HCT116 (cell line): ENCODE measurements around the gene GPC5. TPM values are rescaled to one million over a fixed set of nuclear protein-coding genes. Genes with fewer than 3 reads are reported as not detected.
"Not testable (repeated sequence)": the region's sequence is repeated elsewhere in the genome, so short reads cannot be mapped to it uniquely, and the experiment has no call there.

Source experiments
- ATAC-seq: fragments of 200-7000 bp; cut with Tn5 transposase; 2 replicates; pipeline ENCODE4 v1.9.1; 2020; ENCODE audit warnings: mild to moderate bottlenecking, moderate library complexity
- BruUV-seq: library from RNA; stranded (reverse); fragments of 400-500 nt; replicated peaks from 2 replicates; lab custom pipeline; 2021; lab: Mats Ljungman, UMichigan
- CTCF ChIA-PET: fragments of 300-600 bp; sonication (Branson Sonifier 250); formaldehyde crosslinking; loops from one replicate; lab custom pipeline; 2021; ENCODE audit warnings: antibody characterized with exemption; lab: Charles Lee
- POLR2A ChIA-PET: fragments of 300-600, 350-600 bp; sonication (Branson Sonifier 250); formaldehyde crosslinking; loops from one replicate; lab custom pipeline; 2021; ENCODE audit warnings: antibody characterized with exemption; lab: Charles Lee
- RAD21 ChIA-PET, 2 experiments: fragments of 300-600 bp; sonication (Branson Sonifier 250); formaldehyde crosslinking; loops; one replicate each; lab custom pipeline; 2023; ENCODE audit warnings: low total read pairs in 2 of 2; ENCODE audit not compliant: uncharacterized antibody in 2 of 2, unreplicated experiment in 2 of 2, low non-redundant PET in 1 of 2; lab: Charles Lee
- DNase-seq: peaks from one replicate; pipeline ENCODE4 v3.0.0-alpha.2; 2010; ENCODE audit warnings: low read depth, low spot score
- H2AFZ ChIP-seq: fragments of 200-600 bp; shearing (Covaris generic), sonication (generic); 2 replicates; pipeline ENCODE4 v1.6.1; 2017; ENCODE audit warnings: low read depth, mixed run types, mixed read lengths, antibody characterized with exemption, low read length; ENCODE audit not compliant: poor library complexity, severe bottlenecking
- H3K27ac ChIP-seq: 2 replicates; pipeline ENCODE4 v1.5.1; 2012; ENCODE audit warnings: low read depth, low read length
- H3K27me3 ChIP-seq: fragments of 200-600 bp; sonication (generic); 2 replicates; pipeline ENCODE4 v1.6.1; 2016; ENCODE audit warnings: mixed run types, low read length, mixed read lengths; ENCODE audit not compliant: insufficient read depth
- H3K36me3 ChIP-seq, 2 experiments: fragments of 200-500 bp in 1 of 2; fragments of 200-600 bp in 1 of 2; sonication (Bioruptor generic) in 1 of 2; sonication (generic) in 1 of 2; 2 replicates each; pipeline versions ENCODE4 v1.5.1 to v1.6.1; 2014 to 2016; ENCODE audit warnings: low read length in 2 of 2, inconsistent platforms in 1 of 2, mixed read lengths in 1 of 2, mixed run types in 1 of 2; ENCODE audit not compliant: insufficient read depth in 2 of 2, control insufficient read depth in 1 of 2
- H3K4me1 ChIP-seq, 2 experiments: fragments of 200-600 bp in 1 of 2; sonication (generic) in 1 of 2; 2 replicates each; pipeline versions ENCODE4 v1.5.1 to v1.6.1; 2012 to 2017; ENCODE audit warnings: low read length in 2 of 2, inconsistent platforms in 1 of 2, mild to moderate bottlenecking in 1 of 2, mixed read lengths in 1 of 2, mixed run types in 1 of 2, moderate library complexity in 1 of 2; ENCODE audit not compliant: insufficient read depth in 2 of 2, control insufficient read depth in 1 of 2
- H3K4me2 ChIP-seq: fragments of 200-600 bp; sonication (generic); 2 replicates; pipeline ENCODE4 v1.6.1; 2017; ENCODE audit warnings: mixed run types, low read length, mixed read lengths
- H3K4me3 ChIP-seq, 2 experiments: fragments of 200-600 bp in 1 of 2; sonication (generic) in 1 of 2; replicated peaks in 1 of 2; 2 replicates each; pipeline ENCODE4 v1.5.1; 2011 to 2016; ENCODE audit warnings: low read length in 2 of 2, control low read depth in 1 of 2, low read depth in 1 of 2, mild to moderate bottlenecking in 1 of 2, mixed read lengths in 1 of 2, mixed run types in 1 of 2
- H3K79me2 ChIP-seq: fragments of 200-600 bp; sonication (generic); 2 replicates; pipeline ENCODE4 v1.6.1; 2017; ENCODE audit warnings: mild to moderate bottlenecking, mixed run types, low read length, moderate library complexity, mixed read lengths; ENCODE audit not compliant: insufficient read depth
- H3K9ac ChIP-seq: fragments of 200-600 bp; sonication (generic); 2 replicates; pipeline ENCODE4 v1.6.1; 2016; ENCODE audit warnings: low read length, mixed read lengths
- H3K9me2 ChIP-seq: fragments of 200-600 bp; sonication (generic), shearing (Covaris generic); 2 replicates; pipeline ENCODE4 v1.6.1; 2017; ENCODE audit warnings: mixed run types, mild to moderate bottlenecking, moderate library complexity; ENCODE audit not compliant: insufficient read depth
- H3K9me3 ChIP-seq, 2 experiments: fragments of 200-500 bp in 1 of 2; fragments of 200-600 bp in 1 of 2; sonication (Bioruptor generic) in 1 of 2; sonication (generic) in 1 of 2; 2 replicates each; pipeline ENCODE4 v1.6.1; 2014 to 2017; ENCODE audit warnings: low read length in 2 of 2, mixed read lengths in 2 of 2, inconsistent platforms in 1 of 2, low read depth in 1 of 2, mild to moderate bottlenecking in 1 of 2, mixed run types in 1 of 2, moderate library complexity in 1 of 2; ENCODE audit not compliant: control insufficient read depth in 1 of 2, insufficient read depth in 1 of 2
- H4K20me1 ChIP-seq: fragments of 200-600 bp; sonication (generic), shearing (Covaris generic); 2 replicates; pipeline ENCODE4 v1.6.1; 2017; ENCODE audit warnings: mixed run types, mild to moderate bottlenecking, moderate library complexity; ENCODE audit not compliant: insufficient read depth
- POLR2A ChIP-seq: IDR thresholded peaks from 2 replicates; pipeline ENCODE4 v1.7.0; 2011; ENCODE audit warnings: borderline replicate concordance; ENCODE audit not compliant: insufficient read depth, insufficient read length; ENCODE audit errors: extremely low read depth
- POLR2AphosphoS5 ChIP-seq: IDR thresholded peaks from 2 replicates; pipeline ENCODE4 v1.6.1; 2011; ENCODE audit warnings: mild to moderate bottlenecking, low read depth, low read length, moderate library complexity
- SRF ChIP-seq: IDR thresholded peaks from 2 replicates; pipeline ENCODE4 v1.6.1; 2012; ENCODE audit warnings: low read depth
- TCF7L2 ChIP-seq: IDR thresholded peaks from 2 replicates; pipeline ENCODE4 v1.7.0; 2011; ENCODE audit warnings: borderline replicate concordance, inconsistent platforms; ENCODE audit not compliant: insufficient read depth, insufficient read length; ENCODE audit errors: extremely low read depth
- intact Hi-C: fragments of 100-400 bp; cut with micrococcal nuclease; formaldehyde crosslinking; loops from 2 replicates; pipeline ENCODE4 v1.10.0; 2022
- total RNA-seq: library from RNA; stranded (reverse); gene quantifications from one replicate; pipeline ENCODE4 v1.2.1, GENCODE V29; 2021; ENCODE audit not compliant: unreplicated experiment

Gene GPC5
- total RNA-seq, 1 experiment from 2014 or later: not detected

- DNase-seq: no peak
- Histone ChIP-seq H3K36me3 (peaks cover 47 to 57% of the 10 kb centered on the region in 2 experiments), H3K9me3 (no peaks in the 10 kb centered on the region), H3K4me3 (no peak overlapping the region), H3K4me2 (no peak overlapping the region), H2AFZ (no peak overlapping the region)
- RAD21 ChIA-PET: no interaction called here
- CTCF ChIA-PET: no interaction called here
- TF ChIP-seq POLR2A (no peak), SRF (no peak)
- TF ChIP-seq, all 23 proteins: peak for 0
- Histone ChIP-seq H3K4me1 (peaks cover 0 to 15% of the 10 kb centered on the region in 2 experiments; a peak in 2 of 4 replicates), H3K9ac (no peak overlapping the region), H3K27ac (no peak overlapping the region), H3K9me2 (no peaks in the 10 kb centered on the region), H3K79me2 (peaks cover 44% of the 10 kb centered on the region), H3K27me3 (peaks cover 7% of the 10 kb centered on the region), H4K20me1 (peaks cover 45% of the 10 kb centered on the region; the same call in 1 of the 2 replicates)
- no peak for ATAC-seq
- no TSS peak for BruUV-seq
- intact Hi-C loops: no loop called here
- POLR2A ChIA-PET: no interaction called here
Measured at GRCh38 chr13:91351123-91351522, 47.3 kb upstream of the GPC5 start.

GRCh38 chr13:91351980-91352379 lies 46.4 kb upstream of the GPC5 start:
- no TSS peak for BruUV-seq
- DNase-seq: no peak
- no peak for TF ChIP-seq POLR2AphosphoS5
- TF ChIP-seq TCF7L2: no peak
- H3K4me2 ChIP-seq: no peak overlapping the region
- intact Hi-C loops: no loop called here
- POLR2A ChIA-PET: no interaction called here
- ATAC-seq: no peak
- CTCF ChIA-PET: no interaction called here
- RAD21 ChIA-PET: no interaction called here
- peaks cover 0 to 11% of the 10 kb centered on the region in 2 experiments; a peak in 2 of 4 replicates for H3K4me1 ChIP-seq
- H3K9me3 ChIP-seq: no peaks in the 10 kb centered on the region
- peaks cover 50 to 57% of the 10 kb centered on the region in 2 experiments for H3K36me3 ChIP-seq
- H3K9ac ChIP-seq: no peak overlapping the region
- peaks cover 47% of the 10 kb centered on the region; the same call in 1 of the 2 replicates for H4K20me1 ChIP-seq
- H2AFZ ChIP-seq: no peak overlapping the region
- H3K4me3 ChIP-seq: no peak overlapping the region
- peaks cover 44% of the 10 kb centered on the region for H3K79me2 ChIP-seq
- no peaks in the 10 kb centered on the region for H3K27me3 ChIP-seq
- no peaks in the 10 kb centered on the region for H3K9me2 ChIP-seq
- no peak overlapping the region for H3K27ac ChIP-seq

GRCh38 chr13:91352891-91353290 lies 45.5 kb upstream of the GPC5 start:
- H4K20me1 ChIP-seq: peaks cover 47% of the 10 kb centered on the region; the same call in 1 of the 2 replicates
- H3K4me1 ChIP-seq, H3K9me2 ChIP-seq, DNase-seq, BruUV-seq, intact Hi-C loops, H3K27ac ChIP-seq, RAD21 ChIA-PET, H2AFZ ChIP-seq, H3K4me3 ChIP-seq, H3K27me3 ChIP-seq, H3K9ac ChIP-seq, POLR2A ChIA-PET, H3K4me2 ChIP-seq, ATAC-seq, H3K9me3 ChIP-seq, CTCF ChIA-PET: not testable (repeated sequence)
- peaks cover 50 to 57% of the 10 kb centered on the region in 2 experiments for H3K36me3 ChIP-seq
- H3K79me2 ChIP-seq: peaks cover 44% of the 10 kb centered on the region
